Measurements from ENCODE around the gene BTBD1.
A peak's percentile ranks its signal among the peaks of the same experiment; 100 is the strongest.
"Not testable (repeated sequence)": the region's sequence is repeated elsewhere in the genome, so short reads cannot be mapped to it uniquely, and the experiment has no call there.

The BTBD1 gene

GRCh38 chr15:83053151-83053550 is 13.9 kb downstream of the BTBD1 start:
- no peak for DNase-seq

GRCh38 chr15:83046558-83047127 is 20.4 kb downstream of the BTBD1 start:
- DNase-seq = no peak

- no peak for DNase-seq
These were observed 22.9 kb downstream of the BTBD1 start for GRCh38 chr15:83044156-83044555.

GRCh38 chr15:83039206-83039605 is 27.8 kb downstream of the BTBD1 start:
- no peak for DNase-seq

GRCh38 chr15:83036253-83036652 is 30.8 kb downstream of the BTBD1 start:
- no peak for DNase-seq

- not testable (repeated sequence) for DNase-seq
These were observed 35.8 kb downstream of the BTBD1 start for GRCh38 chr15:83031234-83031633.

GRCh38 chr15:83030021-83030420 is 37.0 kb downstream of the BTBD1 start:
- DNase-seq = no peak

GRCh38 chr15:83018436-83018835 is 48.6 kb downstream of the BTBD1 start:
- no peak for DNase-seq

GRCh38 chr15:83016906-83017305 is 50.1 kb downstream of the BTBD1 start:
- DNase-seq = no peak

- DNase-seq = no peak
These were observed 51.7 kb downstream of the BTBD1 start for GRCh38 chr15:83015361-83015760.

GRCh38 chr15:83014205-83014653 is 52.8 kb downstream of the BTBD1 start:
- no peak for DNase-seq

- no peak for DNase-seq
These were observed 54.4 kb downstream of the BTBD1 start for GRCh38 chr15:83012636-83013035.

- no peak for DNase-seq
These were observed 55.0 kb downstream of the BTBD1 start for GRCh38 chr15:83012076-83012426.

GRCh38 chr15:83011271-83012075 is 55.6 kb downstream of the BTBD1 start, which contains the start of gene C15orf40:
Gene C15orf40, minus strand, starts transcription at chr15:83011639. Its CDS starts 32 bp downstream, at chr15:83011607.
- DNase-seq = peak; percentile 85

GRCh38 chr15:83010709-83011270 is 56.3 kb downstream of the BTBD1 start:
- DNase-seq = peak; percentile 87

- not testable (repeated sequence) for DNase-seq
These were observed 66.4 kb downstream of the BTBD1 start for GRCh38 chr15:83000672-83001031.

GRCh38 chr15:82999905-83000671 is 67.0 kb downstream of the BTBD1 start:
- DNase-seq = peak; percentile 30

GRCh38 chr15:82999426-82999825 is 67.6 kb downstream of the BTBD1 start:
- DNase-seq = no peak

GRCh38 chr15:82995938-82996337 is 71.1 kb downstream of the BTBD1 start:
- DNase-seq = no peak

GRCh38 chr15:82995076-82995475 is 72.0 kb downstream of the BTBD1 start:
- DNase-seq = no peak

- no peak for DNase-seq
These were observed 73.9 kb downstream of the BTBD1 start for GRCh38 chr15:82993144-82993543.

- no peak for DNase-seq
These were observed 74.5 kb downstream of the BTBD1 start for GRCh38 chr15:82992436-82992998.

- DNase-seq = no peak
These were observed 80.6 kb downstream of the BTBD1 start for GRCh38 chr15:82986442-82986780.

Measured in stimulated activated CD4-positive, alpha-beta T cell treated with anti-CD3 and anti-CD28 coated beads, Interleukin-4, amount 100 ng/mL, for 24 hours (primary cell).